BE2C (cell line): ENCODE results near the gene TPM3.
"Not testable (repeated sequence)": the region's sequence is repeated elsewhere in the genome, so short reads cannot be mapped to it uniquely, and the experiment has no call there.

Source experiments
- DNase-seq: peaks from one replicate; pipeline ENCODE4 v3.0.0-alpha.2; 2020
- H3K27me3 ChIP-seq: fragments of 250-450 bp; sonication (Bioruptor Pico); 2 replicates; pipeline ENCODE4 v1.5.1; 2020; ENCODE audit warnings: mild to moderate bottlenecking
- H3K36me3 ChIP-seq: fragments of 250-450 bp; sonication (Bioruptor Pico); 2 replicates; pipeline ENCODE4 v1.5.1; 2020; ENCODE audit warnings: mild to moderate bottlenecking
- H3K4me1 ChIP-seq: fragments of 250-450 bp; sonication (Bioruptor Pico); 2 replicates; pipeline ENCODE4 v1.5.1; 2020
- H3K4me3 ChIP-seq: 2 replicates; pipeline ENCODE4 v1.5.1; 2011; ENCODE audit warnings: low read depth, low read length
- H3K9me3 ChIP-seq: fragments of 250-450 bp; sonication (Bioruptor Pico); 2 replicates; pipeline ENCODE4 v1.5.1; 2020
- TF ChIP-seq, protein P1 (sequence below): IDR thresholded peaks from 2 replicates; pipeline ENCODE4 v1.5.1; 2012; ENCODE audit warnings: mild to moderate bottlenecking, low read depth, low read length

The TPM3 gene

DNA sequence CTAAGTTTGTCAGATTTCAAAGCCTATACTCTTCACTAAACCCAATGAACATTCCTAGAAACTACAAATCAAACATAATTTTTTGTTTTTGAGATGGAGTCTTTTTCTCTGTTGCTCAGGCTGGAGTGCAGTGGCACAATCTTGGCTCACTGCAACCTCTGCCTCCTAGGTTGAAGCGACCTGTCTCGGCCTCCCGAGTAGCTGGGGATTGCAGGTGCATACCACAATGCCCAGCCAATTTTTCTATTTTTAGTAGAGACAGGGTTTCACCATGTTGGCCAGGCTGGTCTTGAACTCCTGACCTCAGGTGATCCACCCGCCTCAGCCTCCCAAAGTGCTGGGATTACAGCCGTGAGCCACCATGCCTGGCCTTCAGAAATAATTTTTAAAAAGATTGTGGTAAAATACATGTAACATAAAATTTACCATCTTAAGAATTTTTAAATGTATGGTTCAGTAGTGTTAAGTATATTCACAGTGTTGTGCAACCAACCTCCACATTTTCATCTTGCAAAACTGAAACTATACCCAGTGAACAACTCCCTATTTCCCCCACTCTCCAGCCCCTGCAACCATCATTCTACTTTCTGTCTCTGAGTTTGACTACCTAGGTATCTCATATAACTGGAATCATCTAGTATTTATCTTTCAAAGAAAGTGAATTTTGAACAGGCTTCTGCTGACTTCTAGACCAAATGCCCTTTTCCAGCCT is 16.9 kb upstream of the TPM3 start:
- peaks cover 74% of the 10 kb centered on the region for H3K36me3 ChIP-seq
- no peaks in the 10 kb centered on the region for H3K9me3 ChIP-seq
- H3K4me3 ChIP-seq = no peak overlapping the region
- TF ChIP-seq, protein P1, sequence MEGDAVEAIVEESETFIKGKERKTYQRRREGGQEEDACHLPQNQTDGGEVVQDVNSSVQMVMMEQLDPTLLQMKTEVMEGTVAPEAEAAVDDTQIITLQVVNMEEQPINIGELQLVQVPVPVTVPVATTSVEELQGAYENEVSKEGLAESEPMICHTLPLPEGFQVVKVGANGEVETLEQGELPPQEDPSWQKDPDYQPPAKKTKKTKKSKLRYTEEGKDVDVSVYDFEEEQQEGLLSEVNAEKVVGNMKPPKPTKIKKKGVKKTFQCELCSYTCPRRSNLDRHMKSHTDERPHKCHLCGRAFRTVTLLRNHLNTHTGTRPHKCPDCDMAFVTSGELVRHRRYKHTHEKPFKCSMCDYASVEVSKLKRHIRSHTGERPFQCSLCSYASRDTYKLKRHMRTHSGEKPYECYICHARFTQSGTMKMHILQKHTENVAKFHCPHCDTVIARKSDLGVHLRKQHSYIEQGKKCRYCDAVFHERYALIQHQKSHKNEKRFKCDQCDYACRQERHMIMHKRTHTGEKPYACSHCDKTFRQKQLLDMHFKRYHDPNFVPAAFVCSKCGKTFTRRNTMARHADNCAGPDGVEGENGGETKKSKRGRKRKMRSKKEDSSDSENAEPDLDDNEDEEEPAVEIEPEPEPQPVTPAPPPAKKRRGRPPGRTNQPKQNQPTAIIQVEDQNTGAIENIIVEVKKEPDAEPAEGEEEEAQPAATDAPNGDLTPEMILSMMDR = no peak
- H3K4me1 ChIP-seq = no peaks in the 10 kb centered on the region
- no peak for DNase-seq
- H3K27me3 ChIP-seq = no peaks in the 10 kb centered on the region

DNA sequence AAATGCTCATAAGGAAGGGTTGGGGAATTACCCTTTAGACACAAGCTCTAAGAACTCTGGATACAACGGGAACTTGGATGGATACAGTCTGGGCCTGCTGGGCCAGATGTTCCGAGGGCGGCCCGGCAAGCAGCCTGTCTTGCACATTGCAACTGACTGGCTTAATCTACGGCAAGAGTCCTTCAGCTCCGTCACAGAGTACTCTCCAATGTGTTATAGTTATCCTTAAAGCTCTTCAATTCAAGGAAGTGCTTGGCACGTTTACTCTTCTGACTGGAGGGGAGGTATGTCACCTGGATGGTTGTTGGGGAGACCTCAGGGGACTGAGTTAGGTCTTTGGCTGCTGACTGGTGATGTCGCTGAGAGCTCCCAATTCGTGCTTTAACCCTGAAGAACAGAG is 15.4 kb upstream of the TPM3 start:
- Histone ChIP-seq H3K4me1 (no peaks in the 10 kb centered on the region), H3K27me3 (no peaks in the 10 kb centered on the region), H3K36me3 (peaks cover 58% of the 10 kb centered on the region), H3K9me3 (no peaks in the 10 kb centered on the region), H3K4me3 (no peak overlapping the region)
- TF ChIP-seq, protein P1 = no peak
- DNase-seq = no peak

DNA sequence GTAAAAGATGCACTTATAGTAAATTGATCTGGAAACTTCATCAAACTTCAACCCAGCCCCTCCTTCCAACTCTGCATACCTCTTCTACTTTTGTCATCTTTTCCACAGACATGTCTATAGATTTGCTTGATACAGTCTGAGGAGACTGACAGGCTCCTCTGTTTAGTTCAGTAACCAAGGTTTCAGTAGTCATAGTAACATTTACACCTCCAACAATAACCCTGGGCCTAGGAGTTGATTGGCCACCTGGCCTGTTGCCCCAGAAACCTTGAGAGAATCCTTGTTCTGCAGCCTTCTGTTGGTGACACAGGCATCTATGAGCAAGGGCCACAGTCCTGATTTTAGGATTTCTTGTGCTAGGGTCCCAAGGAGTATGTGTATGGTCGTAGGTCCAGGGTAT is 14.3 kb upstream of the TPM3 start, which contains the start of gene CFAP141:
CFAP141 (minus strand) TSS at position 138 of the 400 bp plus-strand sequence; CDS start at position 112, 26 bp downstream.
- H3K4me3 ChIP-seq = no peak within 1 kb of the TSS
- H3K36me3 ChIP-seq = peaks cover 48% of the 10 kb centered on the region
- no peaks in the 10 kb centered on the region for H3K4me1 ChIP-seq
- no peaks in the 10 kb centered on the region for H3K27me3 ChIP-seq
- TF ChIP-seq, protein P1 = no peak
- H3K9me3 ChIP-seq = no peaks in the 10 kb centered on the region
- no peak for DNase-seq

DNA sequence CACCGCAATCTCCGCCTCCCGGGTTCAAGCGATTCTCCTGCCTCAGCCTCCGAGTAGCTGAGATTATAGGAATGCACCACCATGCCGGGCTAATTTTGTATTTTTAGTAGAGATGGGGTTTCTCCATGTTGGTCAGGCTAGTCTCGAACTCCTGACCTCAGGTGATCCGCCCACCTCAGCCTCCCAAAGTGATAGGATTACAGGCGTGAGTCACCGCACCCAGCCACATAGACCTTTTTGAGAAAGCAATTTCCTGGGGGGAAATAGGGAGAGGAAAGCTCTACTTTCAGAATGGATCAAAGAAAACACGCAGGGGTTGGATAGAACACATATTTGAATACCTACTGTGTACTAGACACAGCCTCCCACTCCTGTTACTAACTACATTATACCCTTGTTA is 13.9 kb upstream of the TPM3 start:
- H3K4me1 ChIP-seq, H3K27me3 ChIP-seq: not testable (repeated sequence)

DNA sequence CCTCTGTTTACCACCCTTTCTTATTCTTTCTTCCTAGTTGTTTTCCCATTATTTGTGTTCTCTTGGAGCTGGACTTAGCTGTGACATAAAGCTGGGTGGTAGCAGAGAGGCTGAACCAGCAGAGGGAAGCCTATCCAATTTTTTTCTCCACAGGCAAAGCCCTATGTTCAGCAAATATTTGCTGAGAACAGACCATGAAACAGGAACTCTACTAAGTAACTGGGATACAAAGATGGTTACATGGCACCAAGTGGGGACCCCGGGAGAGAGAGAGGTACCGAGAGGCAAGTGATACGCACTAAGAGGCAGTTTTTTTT is 7.6 kb upstream of the TPM3 start:
- Histone ChIP-seq H3K4me3 (no peak overlapping the region; the same call in 1 of the 2 replicates), H3K4me1 (no peaks in the 10 kb centered on the region), H3K27me3 (no peaks in the 10 kb centered on the region), H3K9me3 (no peaks in the 10 kb centered on the region), H3K36me3 (no peaks in the 10 kb centered on the region)
- no peak for DNase-seq
- TF ChIP-seq, protein P1 = no peak; the same call in none of the 2 replicates

More for the DNA sequence above, 13.9 kb upstream of the TPM3 start:
- not testable (repeated sequence) for H3K4me3 ChIP-seq, DNase-seq, H3K9me3 ChIP-seq
- peaks cover 45% of the 10 kb centered on the region for H3K36me3 ChIP-seq

DNA sequence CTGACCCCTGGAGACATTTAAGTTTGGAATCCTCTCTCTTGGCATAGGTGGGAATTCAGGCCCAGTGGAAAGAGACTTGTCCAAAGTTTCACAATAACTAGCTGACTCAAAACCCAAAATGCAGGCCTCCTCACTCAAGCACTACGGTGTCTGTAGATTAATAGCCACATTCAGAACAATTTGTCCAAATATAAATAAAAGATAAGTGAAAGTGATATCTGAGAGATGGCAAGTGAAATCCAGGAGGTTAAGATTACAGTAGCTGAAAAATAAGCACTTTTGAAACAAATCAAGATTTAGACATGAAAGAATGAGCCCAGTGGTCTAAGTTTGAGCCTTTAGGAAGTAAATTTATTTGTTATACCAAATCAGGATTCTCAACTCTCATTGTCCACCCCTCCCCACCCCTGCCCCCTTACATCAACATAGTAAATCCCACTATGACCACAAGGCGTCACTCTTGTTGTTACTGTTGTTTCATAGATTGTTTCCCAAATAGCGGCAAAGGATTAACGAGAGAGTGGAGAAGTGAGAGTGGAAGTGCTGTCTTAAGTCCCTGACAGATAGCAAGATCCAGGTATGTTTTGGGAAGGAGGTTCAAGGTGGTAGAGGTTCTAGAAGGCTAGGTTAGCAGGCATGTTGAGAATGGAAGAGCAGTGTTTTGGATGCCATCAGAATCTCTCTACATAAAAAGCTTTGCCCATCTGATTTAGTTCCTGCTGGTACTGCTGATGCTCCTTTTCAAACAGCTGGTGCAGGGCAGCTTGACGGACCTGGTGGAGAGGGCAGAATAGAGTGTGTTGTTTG is 7.1 kb upstream of the TPM3 start:
- Histone ChIP-seq H3K4me3 (peak overlapping the region; percentile 25), H3K4me1 (no peaks in the 10 kb centered on the region), H3K36me3 (no peaks in the 10 kb centered on the region), H3K9me3 (no peaks in the 10 kb centered on the region), H3K27me3 (no peaks in the 10 kb centered on the region)
- peak; percentile 61 for DNase-seq
- TF ChIP-seq, protein P1 = peak; percentile 62
